ENCODE results near the gene GRIK5.

- TF ChIP-seq EZH2 (IDR thresholded peaks at IDR 0.05; ENCODE audit: low read depth) (no peak), CTCF (conservative IDR thresholded peaks at IDR 0.05) (no peak)
Observed at GRCh38 chr19:42096255-42096837, 26.3 kb upstream of the GRIK5 start.

All from PC-9 (cell line).